H1 (cell line): ENCODE measurements around the gene SPC24. TPM values are rescaled to one million over a fixed set of nuclear protein-coding genes. Genes with fewer than 3 reads are reported as not detected.

ENCODE experiments used
- BACH1 ChIP-seq: IDR thresholded peaks from 2 replicates; pipeline ENCODE4 v1.6.1; 2012; ENCODE audit warnings: low read length, improper control_type of control experiment
- BRCA1 ChIP-seq: IDR thresholded peaks from 2 replicates; pipeline ENCODE4 v1.6.1; 2012; ENCODE audit warnings: low read depth, low read length, improper control_type of control experiment
- CEBPB ChIP-seq: IDR thresholded peaks from 2 replicates; pipeline ENCODE4 v1.6.1; 2012; ENCODE audit warnings: low read depth, low read length
- EP300 ChIP-seq, 2 experiments: IDR thresholded peaks; 1 replicate in 1 of 2; 2 replicates in 1 of 2; pipeline ENCODE4 v1.6.1; 2011 to 2012; ENCODE audit warnings: low read depth in 2 of 2, low read length in 2 of 2, mild to moderate bottlenecking in 2 of 2, borderline replicate concordance in 1 of 2, inconsistent platforms in 1 of 2, moderate library complexity in 1 of 2
- FOSL1 ChIP-seq: IDR thresholded peaks from 2 replicates; pipeline ENCODE4 v1.6.1; 2011; ENCODE audit warnings: mild to moderate bottlenecking, low read depth, low read length, moderate library complexity; ENCODE audit not compliant: insufficient read depth
- KDM5A ChIP-seq: fragments of 200-600 bp; IDR thresholded peaks from 2 replicates; pipeline ENCODE4 v1.7.1; 2012; ENCODE audit warnings: mild to moderate bottlenecking, low read length, inconsistent platforms, mixed read lengths
- SP1 ChIP-seq: IDR thresholded peaks from 2 replicates; pipeline ENCODE4 v1.6.1; 2011; ENCODE audit warnings: low read depth, low read length
- TBP ChIP-seq: IDR thresholded peaks from 2 replicates; pipeline ENCODE4 v1.6.1; 2011; ENCODE audit warnings: low read depth, low read length, improper control_type of control experiment
- polyA plus RNA-seq, 7 experiments: library from polyadenylated mRNA; depleted of rRNA in 3 of 7; stranded (reverse) in 5 of 7; unstranded in 2 of 7; fragments of >200 nt in 5 of 7; fragments of 200-250 nt in 2 of 7; gene quantifications; 1 replicate in 5 of 7; 2 replicates in 1 of 7; 4 replicates in 1 of 7; pipeline versions ENCODE4 v1.2.1 to v1.2.3, GENCODE V29; 2011 to 2013; ENCODE audit warnings: missing spikeins in 2 of 7, mixed read lengths in 2 of 7
- total RNA-seq: library from RNA; stranded (reverse); fragmentation: NEBNext Ultra II Directional; extraction: Animal tissue kit (Norgen Biotek cat#: 25700); gene quantifications from 2 replicates; pipeline ENCODE4 v1.2.1, GENCODE V29; 2021
- TF ChIP-seq, protein P1 (sequence below): fragments of 300-600 bp; sonication (generic); IDR thresholded peaks from 2 replicates; pipeline ENCODE4 v1.7.1; 2012; ENCODE audit warnings: low read length, moderate library complexity, mild to moderate bottlenecking, inconsistent platforms; ENCODE audit not compliant: insufficient replicate concordance
- TF ChIP-seq, protein P2 (sequence below): IDR thresholded peaks from 2 replicates; pipeline ENCODE4 v1.6.1; 2012; ENCODE audit warnings: low read length, inconsistent platforms

The SPC24 gene
- total and polyA plus RNA-seq, 2 of the 8 experiments (the other 6 are each of a cell fraction or from before 2014, with no cell fraction given) = 17.7 to 42.4 TPM

- TF ChIP-seq, protein P1, sequence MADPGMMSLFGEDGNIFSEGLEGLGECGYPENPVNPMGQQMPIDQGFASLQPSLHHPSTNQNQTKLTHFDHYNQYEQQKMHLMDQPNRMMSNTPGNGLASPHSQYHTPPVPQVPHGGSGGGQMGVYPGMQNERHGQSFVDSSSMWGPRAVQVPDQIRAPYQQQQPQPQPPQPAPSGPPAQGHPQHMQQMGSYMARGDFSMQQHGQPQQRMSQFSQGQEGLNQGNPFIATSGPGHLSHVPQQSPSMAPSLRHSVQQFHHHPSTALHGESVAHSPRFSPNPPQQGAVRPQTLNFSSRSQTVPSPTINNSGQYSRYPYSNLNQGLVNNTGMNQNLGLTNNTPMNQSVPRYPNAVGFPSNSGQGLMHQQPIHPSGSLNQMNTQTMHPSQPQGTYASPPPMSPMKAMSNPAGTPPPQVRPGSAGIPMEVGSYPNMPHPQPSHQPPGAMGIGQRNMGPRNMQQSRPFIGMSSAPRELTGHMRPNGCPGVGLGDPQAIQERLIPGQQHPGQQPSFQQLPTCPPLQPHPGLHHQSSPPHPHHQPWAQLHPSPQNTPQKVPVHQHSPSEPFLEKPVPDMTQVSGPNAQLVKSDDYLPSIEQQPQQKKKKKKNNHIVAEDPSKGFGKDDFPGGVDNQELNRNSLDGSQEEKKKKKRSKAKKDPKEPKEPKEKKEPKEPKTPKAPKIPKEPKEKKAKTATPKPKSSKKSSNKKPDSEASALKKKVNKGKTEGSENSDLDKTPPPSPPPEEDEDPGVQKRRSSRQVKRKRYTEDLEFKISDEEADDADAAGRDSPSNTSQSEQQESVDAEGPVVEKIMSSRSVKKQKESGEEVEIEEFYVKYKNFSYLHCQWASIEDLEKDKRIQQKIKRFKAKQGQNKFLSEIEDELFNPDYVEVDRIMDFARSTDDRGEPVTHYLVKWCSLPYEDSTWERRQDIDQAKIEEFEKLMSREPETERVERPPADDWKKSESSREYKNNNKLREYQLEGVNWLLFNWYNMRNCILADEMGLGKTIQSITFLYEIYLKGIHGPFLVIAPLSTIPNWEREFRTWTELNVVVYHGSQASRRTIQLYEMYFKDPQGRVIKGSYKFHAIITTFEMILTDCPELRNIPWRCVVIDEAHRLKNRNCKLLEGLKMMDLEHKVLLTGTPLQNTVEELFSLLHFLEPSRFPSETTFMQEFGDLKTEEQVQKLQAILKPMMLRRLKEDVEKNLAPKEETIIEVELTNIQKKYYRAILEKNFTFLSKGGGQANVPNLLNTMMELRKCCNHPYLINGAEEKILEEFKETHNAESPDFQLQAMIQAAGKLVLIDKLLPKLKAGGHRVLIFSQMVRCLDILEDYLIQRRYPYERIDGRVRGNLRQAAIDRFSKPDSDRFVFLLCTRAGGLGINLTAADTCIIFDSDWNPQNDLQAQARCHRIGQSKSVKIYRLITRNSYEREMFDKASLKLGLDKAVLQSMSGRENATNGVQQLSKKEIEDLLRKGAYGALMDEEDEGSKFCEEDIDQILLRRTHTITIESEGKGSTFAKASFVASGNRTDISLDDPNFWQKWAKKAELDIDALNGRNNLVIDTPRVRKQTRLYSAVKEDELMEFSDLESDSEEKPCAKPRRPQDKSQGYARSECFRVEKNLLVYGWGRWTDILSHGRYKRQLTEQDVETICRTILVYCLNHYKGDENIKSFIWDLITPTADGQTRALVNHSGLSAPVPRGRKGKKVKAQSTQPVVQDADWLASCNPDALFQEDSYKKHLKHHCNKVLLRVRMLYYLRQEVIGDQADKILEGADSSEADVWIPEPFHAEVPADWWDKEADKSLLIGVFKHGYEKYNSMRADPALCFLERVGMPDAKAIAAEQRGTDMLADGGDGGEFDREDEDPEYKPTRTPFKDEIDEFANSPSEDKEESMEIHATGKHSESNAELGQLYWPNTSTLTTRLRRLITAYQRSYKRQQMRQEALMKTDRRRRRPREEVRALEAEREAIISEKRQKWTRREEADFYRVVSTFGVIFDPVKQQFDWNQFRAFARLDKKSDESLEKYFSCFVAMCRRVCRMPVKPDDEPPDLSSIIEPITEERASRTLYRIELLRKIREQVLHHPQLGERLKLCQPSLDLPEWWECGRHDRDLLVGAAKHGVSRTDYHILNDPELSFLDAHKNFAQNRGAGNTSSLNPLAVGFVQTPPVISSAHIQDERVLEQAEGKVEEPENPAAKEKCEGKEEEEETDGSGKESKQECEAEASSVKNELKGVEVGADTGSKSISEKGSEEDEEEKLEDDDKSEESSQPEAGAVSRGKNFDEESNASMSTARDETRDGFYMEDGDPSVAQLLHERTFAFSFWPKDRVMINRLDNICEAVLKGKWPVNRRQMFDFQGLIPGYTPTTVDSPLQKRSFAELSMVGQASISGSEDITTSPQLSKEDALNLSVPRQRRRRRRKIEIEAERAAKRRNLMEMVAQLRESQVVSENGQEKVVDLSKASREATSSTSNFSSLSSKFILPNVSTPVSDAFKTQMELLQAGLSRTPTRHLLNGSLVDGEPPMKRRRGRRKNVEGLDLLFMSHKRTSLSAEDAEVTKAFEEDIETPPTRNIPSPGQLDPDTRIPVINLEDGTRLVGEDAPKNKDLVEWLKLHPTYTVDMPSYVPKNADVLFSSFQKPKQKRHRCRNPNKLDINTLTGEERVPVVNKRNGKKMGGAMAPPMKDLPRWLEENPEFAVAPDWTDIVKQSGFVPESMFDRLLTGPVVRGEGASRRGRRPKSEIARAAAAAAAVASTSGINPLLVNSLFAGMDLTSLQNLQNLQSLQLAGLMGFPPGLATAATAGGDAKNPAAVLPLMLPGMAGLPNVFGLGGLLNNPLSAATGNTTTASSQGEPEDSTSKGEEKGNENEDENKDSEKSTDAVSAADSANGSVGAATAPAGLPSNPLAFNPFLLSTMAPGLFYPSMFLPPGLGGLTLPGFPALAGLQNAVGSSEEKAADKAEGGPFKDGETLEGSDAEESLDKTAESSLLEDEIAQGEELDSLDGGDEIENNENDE = no peak
- TF ChIP-seq TBP (no peak), BACH1 (no peak), SP1 (no peak), CEBPB (no peak), EP300 (IDR thresholded peaks at IDR 0.05; ENCODE audit: borderline replicate concordance in 1 of 2, low read depth in 2 of 2, low read length in 2 of 2) (no peak), BRCA1 (no peak), FOSL1 (no peak), KDM5A (no peak)
- TF ChIP-seq, protein P2, sequence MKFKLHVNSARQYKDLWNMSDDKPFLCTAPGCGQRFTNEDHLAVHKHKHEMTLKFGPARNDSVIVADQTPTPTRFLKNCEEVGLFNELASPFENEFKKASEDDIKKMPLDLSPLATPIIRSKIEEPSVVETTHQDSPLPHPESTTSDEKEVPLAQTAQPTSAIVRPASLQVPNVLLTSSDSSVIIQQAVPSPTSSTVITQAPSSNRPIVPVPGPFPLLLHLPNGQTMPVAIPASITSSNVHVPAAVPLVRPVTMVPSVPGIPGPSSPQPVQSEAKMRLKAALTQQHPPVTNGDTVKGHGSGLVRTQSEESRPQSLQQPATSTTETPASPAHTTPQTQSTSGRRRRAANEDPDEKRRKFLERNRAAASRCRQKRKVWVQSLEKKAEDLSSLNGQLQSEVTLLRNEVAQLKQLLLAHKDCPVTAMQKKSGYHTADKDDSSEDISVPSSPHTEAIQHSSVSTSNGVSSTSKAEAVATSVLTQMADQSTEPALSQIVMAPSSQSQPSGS = no peak
These were observed 55.5 kb downstream of the SPC24 start (continued) for GRCh38 chr19:11100049-11100448.
